22Rv1 (cell line): ENCODE results near the gene VPS4A.

ENCODE experiments used
- ZFX ChIP-seq: fragments of 450-650 bp; IDR thresholded peaks from 2 replicates; pipeline ENCODE4 v1.6.1; 2017; ENCODE audit warnings: antibody characterized with exemption, borderline replicate concordance
- TF ChIP-seq, protein P1 (sequence below): fragments of 450-650 bp; IDR thresholded peaks from 2 replicates; pipeline ENCODE4 v1.5.1; 2017; ENCODE audit warnings: mild to moderate bottlenecking

DNA sequence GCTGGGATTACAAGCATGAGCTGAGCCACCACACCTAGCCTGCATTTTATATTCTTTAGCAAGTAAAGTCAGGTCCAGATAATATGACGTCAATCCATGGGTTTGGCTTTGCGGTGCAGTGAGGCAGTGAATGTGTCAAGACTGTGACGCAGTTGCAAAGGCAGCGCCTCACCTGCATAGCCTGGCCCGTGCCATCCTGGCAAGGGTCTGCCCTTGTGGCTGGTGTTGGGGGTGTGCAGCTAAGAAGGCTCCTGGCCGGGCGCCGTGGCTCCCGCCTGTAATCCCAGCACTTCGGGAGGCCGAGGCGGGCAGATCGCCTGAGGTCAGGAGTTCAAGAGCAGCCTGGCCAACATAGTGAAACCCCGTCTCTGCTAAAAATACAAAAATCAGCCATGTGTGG is 12.3 kb downstream of the VPS4A start:
- TF ChIP-seq, protein P1, sequence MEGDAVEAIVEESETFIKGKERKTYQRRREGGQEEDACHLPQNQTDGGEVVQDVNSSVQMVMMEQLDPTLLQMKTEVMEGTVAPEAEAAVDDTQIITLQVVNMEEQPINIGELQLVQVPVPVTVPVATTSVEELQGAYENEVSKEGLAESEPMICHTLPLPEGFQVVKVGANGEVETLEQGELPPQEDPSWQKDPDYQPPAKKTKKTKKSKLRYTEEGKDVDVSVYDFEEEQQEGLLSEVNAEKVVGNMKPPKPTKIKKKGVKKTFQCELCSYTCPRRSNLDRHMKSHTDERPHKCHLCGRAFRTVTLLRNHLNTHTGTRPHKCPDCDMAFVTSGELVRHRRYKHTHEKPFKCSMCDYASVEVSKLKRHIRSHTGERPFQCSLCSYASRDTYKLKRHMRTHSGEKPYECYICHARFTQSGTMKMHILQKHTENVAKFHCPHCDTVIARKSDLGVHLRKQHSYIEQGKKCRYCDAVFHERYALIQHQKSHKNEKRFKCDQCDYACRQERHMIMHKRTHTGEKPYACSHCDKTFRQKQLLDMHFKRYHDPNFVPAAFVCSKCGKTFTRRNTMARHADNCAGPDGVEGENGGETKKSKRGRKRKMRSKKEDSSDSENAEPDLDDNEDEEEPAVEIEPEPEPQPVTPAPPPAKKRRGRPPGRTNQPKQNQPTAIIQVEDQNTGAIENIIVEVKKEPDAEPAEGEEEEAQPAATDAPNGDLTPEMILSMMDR: no peak
- no peak for TF ChIP-seq ZFX
